Neuronal stem cell (in vitro differentiated cells): Measurements from ENCODE around the gene PKN3. TPM values are rescaled to one million over a fixed set of nuclear protein-coding genes. Genes with fewer than 3 reads are reported as not detected.

Experiments
- DNase-seq: peaks from one replicate; pipeline ENCODE4 v3.0.0-alpha.2; 2013; ENCODE audit warnings: low spot score
- H2AFZ ChIP-seq: one replicate; pipeline ENCODE4 v1.6.1; 2013; ENCODE audit warnings: mild to moderate bottlenecking, low read length, inconsistent platforms
- H2AK5ac ChIP-seq: 2 replicates; pipeline ENCODE4 v1.6.1; 2013; ENCODE audit warnings: low read depth, mild to moderate bottlenecking, inconsistent platforms, low read length, moderate library complexity, mixed read lengths
- H2BK120ac ChIP-seq: 2 replicates; pipeline ENCODE4 v1.6.1; 2013; ENCODE audit warnings: low read depth, mild to moderate bottlenecking, inconsistent platforms, low read length, moderate library complexity, mixed read lengths
- H2BK12ac ChIP-seq: one replicate; pipeline ENCODE4 v1.6.1; 2013; ENCODE audit warnings: low read length, inconsistent platforms
- H2BK15ac ChIP-seq: 2 replicates; pipeline ENCODE4 v1.6.1; 2013; ENCODE audit warnings: mild to moderate bottlenecking, low read length, inconsistent platforms, mixed read lengths
- H2BK5ac ChIP-seq: one replicate; pipeline ENCODE4 v1.6.1; 2013; ENCODE audit warnings: inconsistent platforms, mild to moderate bottlenecking, low read length, moderate library complexity
- H3K14ac ChIP-seq: one replicate; pipeline ENCODE4 v1.6.1; 2013; ENCODE audit warnings: low read length, inconsistent platforms
- H3K18ac ChIP-seq: 2 replicates; pipeline ENCODE4 v1.6.1; 2013; ENCODE audit warnings: low read length, inconsistent platforms
- H3K23ac ChIP-seq: 2 replicates; pipeline ENCODE4 v1.6.1; 2013; ENCODE audit warnings: low read depth, mild to moderate bottlenecking, mixed read lengths, low read length, inconsistent platforms; ENCODE audit not compliant: poor library complexity
- H3K27ac ChIP-seq: replicated peaks from 3 replicates; pipeline ENCODE4 v1.5.1; 2013; ENCODE audit warnings: low read length, inconsistent platforms
- H3K27me3 ChIP-seq, 3 experiments: 2 replicates each; pipeline ENCODE4 v1.6.1; 2013; ENCODE audit warnings: low read length in 3 of 3, mild to moderate bottlenecking in 2 of 3, inconsistent platforms in 1 of 3, low read depth in 1 of 3, mixed read lengths in 1 of 3, moderate library complexity in 1 of 3; ENCODE audit not compliant: control insufficient read depth in 3 of 3, insufficient read depth in 3 of 3
- H3K36me3 ChIP-seq, 2 donors: replicated peaks in 1 of 2; 2 replicates each; pipeline ENCODE4 v1.6.1; 2013; ENCODE audit warnings: low read length in 2 of 2; ENCODE audit not compliant: control insufficient read depth in 2 of 2, insufficient read depth in 2 of 2
- H3K4ac ChIP-seq: 2 replicates; pipeline ENCODE4 v1.6.1; 2013; ENCODE audit warnings: inconsistent platforms, mild to moderate bottlenecking, low read length, moderate library complexity
- H3K4me1 ChIP-seq, 2 donors: 1 replicate in 1 of 2; 2 replicates in 1 of 2; pipeline ENCODE4 v1.6.1; 2013; ENCODE audit warnings: low read length in 2 of 2, low read depth in 1 of 2; ENCODE audit not compliant: control insufficient read depth in 2 of 2, insufficient read depth in 1 of 2
- H3K4me2 ChIP-seq: one replicate; pipeline ENCODE4 v1.6.1; 2013; ENCODE audit warnings: mild to moderate bottlenecking, low read length, inconsistent platforms; ENCODE audit not compliant: insufficient read depth, poor library complexity, severe bottlenecking
- H3K4me3 ChIP-seq, 2 donors: 2 replicates each; pipeline ENCODE4 v1.5.1; 2013; ENCODE audit warnings: low read length in 2 of 2, mild to moderate bottlenecking in 2 of 2, inconsistent platforms in 1 of 2, moderate library complexity in 1 of 2
- H3K79me1 ChIP-seq: one replicate; pipeline ENCODE4 v1.6.1; 2013; ENCODE audit warnings: low read depth, mild to moderate bottlenecking, inconsistent platforms, low read length, moderate library complexity
- H3K9ac ChIP-seq: one replicate; pipeline ENCODE4 v1.6.1; 2013; ENCODE audit warnings: mild to moderate bottlenecking, low read depth, low read length, inconsistent platforms; ENCODE audit not compliant: poor library complexity
- H3K9me3 ChIP-seq, 2 donors: replicated peaks in 1 of 2; 2 replicates each; pipeline versions ENCODE3 to v1.6.1; 2013; ENCODE audit warnings: low read length in 2 of 2, mild to moderate bottlenecking in 2 of 2, inconsistent platforms in 1 of 2, low read depth in 1 of 2, mixed read lengths in 1 of 2, moderate library complexity in 1 of 2; ENCODE audit not compliant: control insufficient read depth in 2 of 2, insufficient read depth in 1 of 2
- H4K8ac ChIP-seq: one replicate; pipeline ENCODE4 v1.6.1; 2013; ENCODE audit warnings: low read depth, mild to moderate bottlenecking, inconsistent platforms, low read length, moderate library complexity
- H4K91ac ChIP-seq: one replicate; pipeline ENCODE4 v1.6.1; 2013; ENCODE audit warnings: low read length, low read depth, mild to moderate bottlenecking, inconsistent platforms; ENCODE audit not compliant: poor library complexity
- WGBS, 2 donors: extraction: QIAGEN DNeasy Blood & Tissue Kit; methylation state at CpG; one replicate each; pipeline ENCODE4 v1.1.7; 2013; ENCODE audit warnings: missing lambda C conversion rate in 2 of 2, mixed read lengths in 1 of 2; ENCODE audit not compliant: insufficient read length in 2 of 2, insufficient replicate concordance in 1 of 2; ENCODE audit errors: extremely low coverage in 2 of 2; 5-methylcytosine and 5-hydroxymethylcytosine counted together
- small RNA-seq: library from polyadenylated mRNA; stranded (forward); fragments of <200 nt; extraction: miRNeasy Mini kit (QIAGEN cat#:217004); gene quantifications from one replicate; pipeline ENCODE3, GENCODE V24; 2013; ENCODE audit not compliant: insufficient read depth

Gene PKN3

GRCh38 chr9:128768606-128769005, 66.3 kb downstream of the PKN3 start:
- Histone ChIP-seq H3K79me1 (peaks cover 2% of the 10 kb centered on the region), H3K18ac (no peak overlapping the region), H3K14ac (no peak overlapping the region), H3K9ac (no peak overlapping the region), H4K91ac (no peak overlapping the region), H2BK120ac (no peak overlapping the region), H3K9me3 (no peaks in the 10 kb centered on the region), H3K27ac (no peak overlapping the region), H2BK12ac (no peak overlapping the region), H2BK15ac (no peak overlapping the region), H3K27me3 (no peaks in the 10 kb centered on the region), H4K8ac (no peak overlapping the region), H2AK5ac (no peak overlapping the region), H3K4ac (no peak overlapping the region), H2BK5ac (no peak overlapping the region), H3K36me3 (peaks cover 0 to 16% of the 10 kb centered on the region in 2 donors), H3K23ac (no peak overlapping the region), H3K4me3 (no peak overlapping the region), H3K4me1 (peaks cover 3 to 4% of the 10 kb centered on the region in 2 donors), H3K4me2 (no peak overlapping the region), H2AFZ (no peak overlapping the region)
- no CpG with 5 or more reads among the region's 6 CpGs for WGBS, 2 donors
- DNase-seq = no peak

Small RNAs within 50 kb of the gene (small RNA-seq; reads per million reads assigned to genes)
- not detected for gene RF00017
- gene RN7SL560P = not detected
